Activated CD8-positive, alpha-beta T cell treated with anti-CD3 and anti-CD28 coated beads for 36 hours (primary cell): Measurements from ENCODE around the gene TNFRSF17. TPM values are rescaled to one million over a fixed set of nuclear protein-coding genes. Genes with fewer than 3 reads are reported as not detected.

Experiments used
- ATAC-seq: fragments of 200-7000 bp; cut with Tn5 transposase; one replicate; pipeline ENCODE4 v1.10.0; 2021; ENCODE audit warnings: mild to moderate bottlenecking, moderate library complexity
- CTCF ChIA-PET: fragments of 350-600 bp; sonication (Branson Sonifier 250); formaldehyde crosslinking; loops from one replicate; lab custom pipeline; 2021; ENCODE audit warnings: antibody characterized with exemption; lab: Charles Lee
- POLR2A ChIA-PET: fragments of 350-600 bp; sonication (Branson Sonifier 250); formaldehyde crosslinking; loops from one replicate; lab custom pipeline; 2021; ENCODE audit warnings: antibody characterized with exemption; lab: Charles Lee
- DNase-seq: peaks from one replicate; pipeline ENCODE4 v3.0.0-alpha.2; 2020
- H3K27ac Mint-ChIP-seq: one replicate; pipeline ENCODE4 v1.8.0; 2021; ENCODE audit warnings: mild to moderate bottlenecking, mixed read lengths
- H3K27me3 Mint-ChIP-seq: one replicate; pipeline ENCODE4 v1.8.0; 2021; ENCODE audit warnings: mixed read lengths
- H3K36me3 Mint-ChIP-seq: one replicate; pipeline ENCODE4 v1.8.0; 2021; ENCODE audit warnings: low read depth, mixed read lengths
- H3K4me1 Mint-ChIP-seq: one replicate; pipeline ENCODE4 v1.8.0; 2021; ENCODE audit warnings: low read depth, mixed read lengths
- H3K4me3 Mint-ChIP-seq: one replicate; pipeline ENCODE4 v1.8.0; 2021; ENCODE audit warnings: mild to moderate bottlenecking, moderate library complexity, mixed read lengths
- H3K9me3 Mint-ChIP-seq: one replicate; pipeline ENCODE4 v1.8.0; 2021; ENCODE audit warnings: mixed read lengths
- intact Hi-C: fragments of 100-400 bp; cut with micrococcal nuclease; formaldehyde crosslinking; loops from one replicate; pipeline ENCODE4 v1.10.0; 2022
- total RNA-seq, 2 experiments: library from RNA; stranded (reverse); gene quantifications; one replicate each; pipeline ENCODE4 v1.2.3, GENCODE V29; 2021
- TF ChIP-seq, protein P1 (sequence below): fragments of 200-600 bp; IDR thresholded peaks from one replicate; pipeline ENCODE4 v1.8.0; 2022; ENCODE audit warnings: antibody characterized with exemption, mild to moderate bottlenecking

Gene TNFRSF17
- total RNA-seq, 2 experiments from 2014 or later, result not detected

- H3K27ac Mint-ChIP-seq, result no peak overlapping the region
- intact Hi-C loops, result no loop called here
- DNase-seq, result no peak
- H3K4me3 Mint-ChIP-seq, result no peak overlapping the region
- ATAC-seq, result no peak
- no peaks in the 10 kb centered on the region for H3K27me3 Mint-ChIP-seq
- H3K4me1 Mint-ChIP-seq, result no peaks in the 10 kb centered on the region
- POLR2A ChIA-PET, result no interaction called here
- H3K9me3 Mint-ChIP-seq, result no peaks in the 10 kb centered on the region
- TF ChIP-seq, protein P1, sequence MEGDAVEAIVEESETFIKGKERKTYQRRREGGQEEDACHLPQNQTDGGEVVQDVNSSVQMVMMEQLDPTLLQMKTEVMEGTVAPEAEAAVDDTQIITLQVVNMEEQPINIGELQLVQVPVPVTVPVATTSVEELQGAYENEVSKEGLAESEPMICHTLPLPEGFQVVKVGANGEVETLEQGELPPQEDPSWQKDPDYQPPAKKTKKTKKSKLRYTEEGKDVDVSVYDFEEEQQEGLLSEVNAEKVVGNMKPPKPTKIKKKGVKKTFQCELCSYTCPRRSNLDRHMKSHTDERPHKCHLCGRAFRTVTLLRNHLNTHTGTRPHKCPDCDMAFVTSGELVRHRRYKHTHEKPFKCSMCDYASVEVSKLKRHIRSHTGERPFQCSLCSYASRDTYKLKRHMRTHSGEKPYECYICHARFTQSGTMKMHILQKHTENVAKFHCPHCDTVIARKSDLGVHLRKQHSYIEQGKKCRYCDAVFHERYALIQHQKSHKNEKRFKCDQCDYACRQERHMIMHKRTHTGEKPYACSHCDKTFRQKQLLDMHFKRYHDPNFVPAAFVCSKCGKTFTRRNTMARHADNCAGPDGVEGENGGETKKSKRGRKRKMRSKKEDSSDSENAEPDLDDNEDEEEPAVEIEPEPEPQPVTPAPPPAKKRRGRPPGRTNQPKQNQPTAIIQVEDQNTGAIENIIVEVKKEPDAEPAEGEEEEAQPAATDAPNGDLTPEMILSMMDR, result no peak
- no peaks in the 10 kb centered on the region for H3K36me3 Mint-ChIP-seq
- CTCF ChIA-PET, result no interaction called here
Measured at GRCh38 chr16:12016291-12016947, 51.4 kb downstream of the TNFRSF17 start.

DNA sequence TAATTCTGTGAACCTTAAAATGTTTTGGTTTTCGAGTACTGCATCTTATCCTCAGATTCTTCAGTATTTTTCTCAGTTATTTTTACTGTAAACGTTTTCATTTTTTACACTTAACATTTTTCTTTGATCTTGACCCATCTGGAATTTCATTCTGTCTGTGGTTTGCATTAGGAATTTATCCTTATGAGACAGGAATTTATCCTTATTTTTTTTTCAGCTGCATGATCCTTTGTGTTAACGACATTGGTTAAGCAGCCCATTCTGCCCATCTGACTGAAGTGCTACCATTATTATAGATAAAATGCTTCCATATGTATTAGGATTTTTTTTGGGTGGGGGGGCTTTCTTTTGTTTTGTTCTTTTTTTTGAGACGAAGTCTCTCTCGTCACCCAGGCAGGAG lies 52.5 kb downstream of the TNFRSF17 start:
- intact Hi-C loops, result no loop called here
- H3K27ac Mint-ChIP-seq, result no peak overlapping the region
- no peaks in the 10 kb centered on the region for H3K27me3 Mint-ChIP-seq
- POLR2A ChIA-PET, result no interaction called here
- no peaks in the 10 kb centered on the region for H3K36me3 Mint-ChIP-seq
- TF ChIP-seq, protein P1, result no peak
- ATAC-seq, result no peak
- no peaks in the 10 kb centered on the region for H3K9me3 Mint-ChIP-seq
- CTCF ChIA-PET, result no interaction called here
- no peak for DNase-seq
- H3K4me3 Mint-ChIP-seq, result no peak overlapping the region
- H3K4me1 Mint-ChIP-seq, result no peaks in the 10 kb centered on the region

Other genes with a start within 250 kb of the TNFRSF17 start
- 10 to 100 TPM; 21.7 to 24.4 TPM for gene TXNDC11, start 222.4 kb upstream of the TNFRSF17 start, total RNA-seq
- 10 to 100 TPM; 62.3 to 67.8 TPM for gene ZC3H7A, start 168.0 kb upstream of the TNFRSF17 start, total RNA-seq
- 100 to 1,000 TPM; 344 TPM for gene RSL1D1, start 113.7 kb upstream of the TNFRSF17 start, total RNA-seq
- gene GSPT1, start 49.3 kb upstream of the TNFRSF17 start, total RNA-seq, result 100 to 1,000 TPM; 202 to 204 TPM
- 10 to 100 TPM in 1 of 2 experiments, 1 to 10 TPM in 1; 4.9 to 11.0 TPM for gene NPIPB2, start 23.2 kb upstream of the TNFRSF17 start, total RNA-seq
- 1 to 10 TPM; 9.2 to 9.5 TPM for gene SNX29, start 11.5 kb downstream of the TNFRSF17 start, total RNA-seq